ENCODE results near the gene ZNF420. TPM values are rescaled to one million over a fixed set of nuclear protein-coding genes. Genes with fewer than 3 reads are reported as not detected.
"Not testable (repeated sequence)": the region's sequence is repeated elsewhere in the genome, so short reads cannot be mapped to it uniquely, and the experiment has no call there.

Gene ZNF420
- total and polyA plus RNA-seq, 2 of the 13 experiments (the other 11 are each of a cell fraction or from before 2014, with no cell fraction given), result 1.4 to 6.6 TPM

- H3K4me3 ChIP-seq (replicated peaks in 1 of 3; ENCODE audit: insufficient read depth in 1 of 3, low read depth in 2 of 3, low read length in 3 of 3), result not testable (repeated sequence)
Observed at GRCh38 chr19:37111753-37112152, 33.5 kb downstream of the ZNF420 start.

GRCh38 chr19:37114001-37114400, 35.8 kb downstream of the ZNF420 start:
- WGBS (ENCODE audit: low lambda C conversion rate), result 94% methylated on average over 9 of the region's 9 CpGs
- in situ Hi-C loops (cut with HindIII; ENCODE audit: extremely low pct_ligation_motif_present, low pct_unique_long_range_greater_than_20kb), result no loop called here

More at GRCh38 chr19:37111753-37112152, 33.5 kb downstream of the ZNF420 start:
- H3K9ac ChIP-seq (ENCODE audit: insufficient read depth, low read depth, low read length); DNase-seq (ENCODE audit: low spot score); POLR2A ChIA-PET; H3K36me3 ChIP-seq (replicated peaks in 1 of 2; ENCODE audit: control insufficient read depth in 1 of 2, insufficient read depth in 2 of 2, low read length in 2 of 2); in situ Hi-C loops (cut with HindIII; ENCODE audit: extremely low pct_ligation_motif_present, low pct_unique_long_range_greater_than_20kb); CTCF ChIA-PET (ENCODE audit: low intra/inter-chr PET ratio, low total read pairs); H3K4me2 ChIP-seq (ENCODE audit: low read depth, low read length); intact Hi-C loops (cut with micrococcal nuclease; ENCODE audit: unreplicated experiment); BruUV-seq (replicated peaks); H3K27me3 ChIP-seq (ENCODE audit: control insufficient read depth in 1 of 2, insufficient read depth in 2 of 2, low read length in 2 of 2); ATAC-seq; H2AFZ ChIP-seq (ENCODE audit: low read length); H3K4me1 ChIP-seq (ENCODE audit: insufficient read depth, low read length); H4K20me1 ChIP-seq (ENCODE audit: insufficient read depth, low read length); FAIRE-seq; H3K79me2 ChIP-seq (ENCODE audit: insufficient read depth, low read length); H3K27ac ChIP-seq (ENCODE audit: extremely low read length, insufficient read depth, low read length): not testable (repeated sequence)
- peaks cover 92% of the 10 kb centered on the region for H3K9me3 ChIP-seq (ENCODE audit: low read length)
- TF ChIP-seq CTCF (CRISPR knock-in tag; IDR thresholded peaks at IDR 0.05) (0 out of 2 replicates have a peak, but pooled peaks have one; percentile 5), STAG1 (CRISPR knock-in tag; IDR thresholded peaks at IDR 0.05) (peak; percentile 37)
- 85% methylated on average over 7 of the region's 7 CpGs for WGBS (ENCODE audit: low lambda C conversion rate)

More at GRCh38 chr19:37114001-37114400, 35.8 kb downstream of the ZNF420 start:
- peaks cover 72% of the 10 kb centered on the region for H3K9me3 ChIP-seq (ENCODE audit: low read length)
- H3K4me2 ChIP-seq (ENCODE audit: low read depth, low read length), result no peak overlapping the region
- CTCF ChIA-PET (ENCODE audit: low intra/inter-chr PET ratio, low total read pairs), result no interaction called here
- no peaks in the 10 kb centered on the region for H3K27me3 ChIP-seq (ENCODE audit: control insufficient read depth in 1 of 2, insufficient read depth in 2 of 2, low read length in 2 of 2)
- H4K20me1 ChIP-seq (ENCODE audit: insufficient read depth, low read length), result no peaks in the 10 kb centered on the region
- H3K36me3 ChIP-seq (replicated peaks in 1 of 2; ENCODE audit: control insufficient read depth in 1 of 2, insufficient read depth in 2 of 2, low read length in 2 of 2), result no peaks in the 10 kb centered on the region
- POLR2A ChIA-PET, result no interaction called here
- no peak for FAIRE-seq
- no TSS peak for BruUV-seq (replicated peaks)
- no peak overlapping the region for H2AFZ ChIP-seq (ENCODE audit: low read length)
- TF ChIP-seq CTCF (CRISPR knock-in tag; IDR thresholded peaks at IDR 0.05) (0 out of 2 replicates have a peak, but pooled peaks have one; percentile 14), PATZ1 (CRISPR knock-in tag; IDR thresholded peaks at IDR 0.05) (no peak)
- intact Hi-C loops (cut with micrococcal nuclease; ENCODE audit: unreplicated experiment), result no loop called here
- ATAC-seq, result no peak
- H3K79me2 ChIP-seq (ENCODE audit: insufficient read depth, low read length), result no peaks in the 10 kb centered on the region
- no peaks in the 10 kb centered on the region for H3K4me1 ChIP-seq (ENCODE audit: insufficient read depth, low read length)
- H3K27ac ChIP-seq (ENCODE audit: extremely low read length, insufficient read depth, low read length), result no peak overlapping the region
- H3K9ac ChIP-seq (ENCODE audit: insufficient read depth, low read depth, low read length), result no peak overlapping the region
- no peak for DNase-seq (ENCODE audit: low spot score)
- H3K4me3 ChIP-seq (replicated peaks in 1 of 3; ENCODE audit: insufficient read depth in 1 of 3, low read depth in 2 of 3, low read length in 3 of 3), result no peak overlapping the region

Data from HepG2 (cell line).